Tibial nerve (tissue), 4 donors: ENCODE data around the gene TMEM238.

ENCODE experiments used
- CTCF ChIP-seq, 5 experiments: fragments of 200-600 bp in 3 of 5; fragments of 450-650 bp in 2 of 5; sonication (generic) in 3 of 5; IDR thresholded peaks; one replicate each; pipeline ENCODE4 v1.5.1; 2016 to 2019; ENCODE audit warnings: antibody characterized with exemption in 5 of 5, mild to moderate bottlenecking in 3 of 5, moderate library complexity in 2 of 5
- EP300 ChIP-seq, 2 donors: sonication (generic); formaldehyde crosslinking; IDR thresholded peaks; one replicate each; pipeline ENCODE4 v1.6.1; 2017; ENCODE audit warnings: antibody characterized with exemption in 2 of 2, mild to moderate bottlenecking in 1 of 2

GRCh38 chr19:55341595-55342531, 42.2 kb downstream of the TMEM238 start:
- TF ChIP-seq CTCF (IDR thresholded peaks at IDR 0.05) (no peak), EP300 (IDR thresholded peaks at IDR 0.05) (no peak)
